ENCODE results near the gene WNT4. TPM values are rescaled to one million over a fixed set of nuclear protein-coding genes. Genes with fewer than 3 reads are reported as not detected.

The WNT4 gene
- total RNA-seq, 1 experiment from 2014 or later: 1.5 TPM

DNA sequence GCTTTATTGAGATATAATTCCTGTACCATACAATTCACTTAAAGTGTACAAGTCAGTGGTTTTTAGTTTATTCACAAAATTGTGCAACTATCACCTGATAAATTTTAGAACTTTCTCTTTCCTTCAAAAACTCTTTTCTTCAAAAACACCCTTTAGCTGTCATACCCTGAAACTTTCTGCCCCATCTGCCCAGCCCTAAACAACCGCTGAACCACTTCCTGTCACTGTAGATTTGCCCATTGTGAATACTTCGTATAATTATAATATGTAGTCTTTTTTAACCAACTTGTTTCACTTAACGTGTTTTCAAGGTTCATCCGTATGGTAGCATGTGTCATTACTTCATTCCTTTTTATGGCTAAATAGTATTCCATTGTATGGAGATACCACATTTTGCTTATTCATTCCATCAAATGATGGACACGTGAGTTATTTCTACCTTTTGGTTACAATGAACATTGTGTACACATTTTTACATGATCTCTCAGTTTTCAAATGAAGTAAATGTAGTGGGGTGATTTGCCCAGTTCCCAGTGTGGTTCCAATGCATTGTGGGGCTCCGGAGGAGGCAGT is 37.9 kb downstream of the WNT4 start (continued):
- TF ChIP-seq YY1 (IDR thresholded peaks at IDR 0.05; ENCODE audit: extremely low read depth, insufficient replicate concordance, low read depth, low read length): no peak

GRCh38 chr1:22104094-22104493 is 38.8 kb downstream of the WNT4 start:
- no peaks in the 10 kb centered on the region for H3K9me3 ChIP-seq (ENCODE audit: control insufficient read depth in 1 of 2, insufficient read depth in 1 of 2, low read depth in 1 of 2, low read length in 2 of 2)
- ChIA-PET CTCF (interaction anchor here (1.3 kb wide), 1 partner anchor 28 kb away, joined by 3 read pairs; no protein-coding TSS in a partner anchor), POLR2A (no interaction called here), RAD21 (ENCODE audit: low non-redundant PET in 1 of 2, low total read pairs in 2 of 2, uncharacterized antibody in 2 of 2, unreplicated experiment in 2 of 2) (interaction anchor here in 1 of 2 experiments (0.6 kb wide), 1 partner anchor 84 kb away, joined by 4 read pairs; no protein-coding TSS in a partner anchor)
- DNase-seq (ENCODE audit: low read depth, low spot score): no peak
- no peak overlapping the region for H2AFZ ChIP-seq (ENCODE audit: low read depth, low read length, poor library complexity, severe bottlenecking)
- BruUV-seq (replicated peaks): no TSS peak
- H4K20me1 ChIP-seq (ENCODE audit: insufficient read depth): peaks cover 15% of the 10 kb centered on the region; the same call in 1 of the 2 replicates
- no peak overlapping the region for H3K4me3 ChIP-seq (replicated peaks in 1 of 2; ENCODE audit: low read depth in 1 of 2, low read length in 2 of 2)
- H3K27ac ChIP-seq (ENCODE audit: low read depth, low read length): no peak overlapping the region
- H3K9ac ChIP-seq (ENCODE audit: low read length): no peak overlapping the region
- TF ChIP-seq CEBPB (IDR thresholded peaks at IDR 0.05; ENCODE audit: low read depth) (no peak), EGR1 (IDR thresholded peaks at IDR 0.05; ENCODE audit: low read depth) (no peak), JUND (IDR thresholded peaks at IDR 0.05) (no peak)
- H3K4me1 ChIP-seq (ENCODE audit: control insufficient read depth in 1 of 2, insufficient read depth in 2 of 2, low read length in 2 of 2): no peaks in the 10 kb centered on the region
- no peaks in the 10 kb centered on the region for H3K27me3 ChIP-seq (ENCODE audit: insufficient read depth, low read length)
- no peak for ATAC-seq
- no peak overlapping the region for H3K4me2 ChIP-seq (ENCODE audit: low read length)
- intact Hi-C loops (cut with micrococcal nuclease): no loop called here
- H3K36me3 ChIP-seq (ENCODE audit: control insufficient read depth in 1 of 2, insufficient read depth in 2 of 2, low read length in 2 of 2): peaks cover 3 to 6% of the 10 kb centered on the region in 2 experiments; a peak in 1 of 4 replicates
- H3K79me2 ChIP-seq (ENCODE audit: insufficient read depth, low read length): peaks cover 64% of the 10 kb centered on the region
- H3K9me2 ChIP-seq (ENCODE audit: insufficient read depth): no peaks in the 10 kb centered on the region

GRCh38 chr1:22102746-22103145 is 40.2 kb downstream of the WNT4 start:
- no peak for ATAC-seq
- ChIA-PET CTCF (no interaction called here), POLR2A (no interaction called here), RAD21 (ENCODE audit: low non-redundant PET in 1 of 2, low total read pairs in 2 of 2, uncharacterized antibody in 2 of 2, unreplicated experiment in 2 of 2) (no interaction called here)
- Histone ChIP-seq H3K9me2 (ENCODE audit: insufficient read depth) (no peaks in the 10 kb centered on the region), H4K20me1 (ENCODE audit: insufficient read depth) (peaks cover 15% of the 10 kb centered on the region; the same call in 1 of the 2 replicates), H3K9me3 (ENCODE audit: control insufficient read depth in 1 of 2, insufficient read depth in 1 of 2, low read depth in 1 of 2, low read length in 2 of 2) (no peaks in the 10 kb centered on the region), H3K36me3 (ENCODE audit: control insufficient read depth in 1 of 2, insufficient read depth in 2 of 2, low read length in 2 of 2) (peaks cover 0 to 4% of the 10 kb centered on the region in 2 experiments; a peak in 2 of 4 replicates), H2AFZ (ENCODE audit: low read depth, low read length, poor library complexity, severe bottlenecking) (no peak overlapping the region), H3K27me3 (ENCODE audit: insufficient read depth, low read length) (no peaks in the 10 kb centered on the region), H3K4me2 (ENCODE audit: low read length) (no peak overlapping the region), H3K79me2 (ENCODE audit: insufficient read depth, low read length) (peaks cover 62% of the 10 kb centered on the region), H3K27ac (ENCODE audit: low read depth, low read length) (no peak overlapping the region), H3K4me3 (replicated peaks in 1 of 2; ENCODE audit: low read depth in 1 of 2, low read length in 2 of 2) (no peak overlapping the region), H3K9ac (ENCODE audit: low read length) (no peak overlapping the region), H3K4me1 (ENCODE audit: control insufficient read depth in 1 of 2, insufficient read depth in 2 of 2, low read length in 2 of 2) (no peaks in the 10 kb centered on the region)
- intact Hi-C loops (cut with micrococcal nuclease): no loop called here
- BruUV-seq (replicated peaks): no TSS peak
- DNase-seq (ENCODE audit: low read depth, low spot score): no peak
- TF ChIP-seq ZFX (IDR thresholded peaks at IDR 0.05) (no peak), JUND (IDR thresholded peaks at IDR 0.05) (no peak), SP1 (IDR thresholded peaks at IDR 0.05; ENCODE audit: low read depth) (no peak), POLR2A (IDR thresholded peaks at IDR 0.05; ENCODE audit: borderline replicate concordance, extremely low read depth, insufficient read depth, insufficient read length) (no peak), EZH2phosphoT487 (IDR thresholded peaks at IDR 0.05; ENCODE audit: borderline replicate concordance) (no peak), CEBPB (IDR thresholded peaks at IDR 0.05; ENCODE audit: low read depth) (no peak), EZH2 (IDR thresholded peaks at IDR 0.05) (no peak), TCF7L2 (IDR thresholded peaks at IDR 0.05; ENCODE audit: borderline replicate concordance, extremely low read depth, insufficient read depth, insufficient read length) (no peak), EGR1 (IDR thresholded peaks at IDR 0.05; ENCODE audit: low read depth) (no peak), RAD21 (IDR thresholded peaks at IDR 0.05; ENCODE audit: low read depth) (no peak), ELF1 (IDR thresholded peaks at IDR 0.05; ENCODE audit: borderline replicate concordance, low read depth) (no peak)
- TF ChIP-seq, protein P1, sequence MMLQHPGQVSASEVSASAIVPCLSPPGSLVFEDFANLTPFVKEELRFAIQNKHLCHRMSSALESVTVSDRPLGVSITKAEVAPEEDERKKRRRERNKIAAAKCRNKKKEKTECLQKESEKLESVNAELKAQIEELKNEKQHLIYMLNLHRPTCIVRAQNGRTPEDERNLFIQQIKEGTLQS (IDR thresholded peaks at IDR 0.05): no peak
- TF ChIP-seq, protein P2, sequence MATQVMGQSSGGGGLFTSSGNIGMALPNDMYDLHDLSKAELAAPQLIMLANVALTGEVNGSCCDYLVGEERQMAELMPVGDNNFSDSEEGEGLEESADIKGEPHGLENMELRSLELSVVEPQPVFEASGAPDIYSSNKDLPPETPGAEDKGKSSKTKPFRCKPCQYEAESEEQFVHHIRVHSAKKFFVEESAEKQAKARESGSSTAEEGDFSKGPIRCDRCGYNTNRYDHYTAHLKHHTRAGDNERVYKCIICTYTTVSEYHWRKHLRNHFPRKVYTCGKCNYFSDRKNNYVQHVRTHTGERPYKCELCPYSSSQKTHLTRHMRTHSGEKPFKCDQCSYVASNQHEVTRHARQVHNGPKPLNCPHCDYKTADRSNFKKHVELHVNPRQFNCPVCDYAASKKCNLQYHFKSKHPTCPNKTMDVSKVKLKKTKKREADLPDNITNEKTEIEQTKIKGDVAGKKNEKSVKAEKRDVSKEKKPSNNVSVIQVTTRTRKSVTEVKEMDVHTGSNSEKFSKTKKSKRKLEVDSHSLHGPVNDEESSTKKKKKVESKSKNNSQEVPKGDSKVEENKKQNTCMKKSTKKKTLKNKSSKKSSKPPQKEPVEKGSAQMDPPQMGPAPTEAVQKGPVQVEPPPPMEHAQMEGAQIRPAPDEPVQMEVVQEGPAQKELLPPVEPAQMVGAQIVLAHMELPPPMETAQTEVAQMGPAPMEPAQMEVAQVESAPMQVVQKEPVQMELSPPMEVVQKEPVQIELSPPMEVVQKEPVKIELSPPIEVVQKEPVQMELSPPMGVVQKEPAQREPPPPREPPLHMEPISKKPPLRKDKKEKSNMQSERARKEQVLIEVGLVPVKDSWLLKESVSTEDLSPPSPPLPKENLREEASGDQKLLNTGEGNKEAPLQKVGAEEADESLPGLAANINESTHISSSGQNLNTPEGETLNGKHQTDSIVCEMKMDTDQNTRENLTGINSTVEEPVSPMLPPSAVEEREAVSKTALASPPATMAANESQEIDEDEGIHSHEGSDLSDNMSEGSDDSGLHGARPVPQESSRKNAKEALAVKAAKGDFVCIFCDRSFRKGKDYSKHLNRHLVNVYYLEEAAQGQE (IDR thresholded peaks at IDR 0.05; ENCODE audit: low read depth): no peak
- TF ChIP-seq, protein P3, sequence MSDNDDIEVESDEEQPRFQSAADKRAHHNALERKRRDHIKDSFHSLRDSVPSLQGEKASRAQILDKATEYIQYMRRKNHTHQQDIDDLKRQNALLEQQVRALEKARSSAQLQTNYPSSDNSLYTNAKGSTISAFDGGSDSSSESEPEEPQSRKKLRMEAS (IDR thresholded peaks at IDR 0.05): no peak

All from HCT116 (cell line).